ENCODE results near the gene UPP1. TPM values are rescaled to one million over a fixed set of nuclear protein-coding genes. Genes with fewer than 3 reads are reported as not detected.

UPP1 gene
- polyA plus RNA-seq, 4 donors = 9.1 to 15.2 (median 12.3) TPM

- no peak for DNase-seq (ENCODE audit: low read depth in 4 of 4, low spot score in 3 of 4)
Measured at GRCh38 chr7:48148311-48148710, 59.2 kb downstream of the UPP1 start.

GRCh38 chr7:48149058-48149457 is 60.0 kb downstream of the UPP1 start:
- DNase-seq (ENCODE audit: low read depth in 4 of 4, low spot score in 3 of 4) = no peak

GRCh38 chr7:48150086-48150485 is 61.0 kb downstream of the UPP1 start:
- no peak for DNase-seq (ENCODE audit: low read depth in 4 of 4, low spot score in 3 of 4)

GRCh38 chr7:48154792-48155413 is 65.8 kb downstream of the UPP1 start:
- no peak for DNase-seq (ENCODE audit: low read depth in 4 of 4, low spot score in 3 of 4)

Other genes starting within 250 kb of the UPP1 start
- under 1 TPM; 0.06 to 0.73 (median 0.15) TPM for gene PKD1L1, start 140.8 kb upstream of the UPP1 start, polyA plus RNA-seq (ENCODE audit: insufficient read length in 4 of 4)
- gene HUS1, start 109.7 kb upstream of the UPP1 start, polyA plus RNA-seq (ENCODE audit: insufficient read length in 4 of 4) = 10 to 100 TPM; 17.7 to 24.3 (median 22.4) TPM
- gene SUN3, start 60.2 kb upstream of the UPP1 start, polyA plus RNA-seq (ENCODE audit: insufficient read length in 4 of 4) = under 1 TPM in 2 of 4 donors, not detected in 2; 0.29 to 0.44 TPM
- under 1 TPM; 0.58 to 0.90 (median 0.69) TPM for gene C7orf57, start 53.7 kb upstream of the UPP1 start, polyA plus RNA-seq (ENCODE audit: insufficient read length in 4 of 4)
- 1 to 10 TPM in 1 of 4 donors, under 1 TPM in 3; 0.76 to 1.0 (median 0.96) TPM for gene ABCA13, start 82.2 kb downstream of the UPP1 start, polyA plus RNA-seq (ENCODE audit: insufficient read length in 4 of 4)